ENCODE data around the gene GUCD1.

Gene GUCD1

GRCh38 chr22:24550902-24551435 lies 4.0 kb downstream of the GUCD1 start:
- 0 out of 2 replicates have a peak overlapping the region, but pooled peaks have one; percentile 0 for H3K27ac ChIP-seq
- TF ChIP-seq ZFX (IDR thresholded peaks at IDR 0.05): no peak
- TF ChIP-seq CTCF (conservative IDR thresholded peaks at IDR 0.05): no peak

- TF ChIP-seq ZFX (IDR thresholded peaks at IDR 0.05) (no peak), CTCF (conservative IDR thresholded peaks at IDR 0.05) (no peak)
- H3K27ac ChIP-seq: 0 out of 2 replicates have a peak overlapping the region, but pooled peaks have one; percentile 0
Measured at GRCh38 chr22:24550028-24550901, 4.7 kb downstream of the GUCD1 start.

GRCh38 chr22:24548812-24549211 lies 6.1 kb downstream of the GUCD1 start:
- H3K27ac ChIP-seq: no peak overlapping the region
- no peak for TF ChIP-seq ZFX (IDR thresholded peaks at IDR 0.05)

GRCh38 chr22:24543679-24544243 lies 11.2 kb downstream of the GUCD1 start:
- H3K27ac ChIP-seq: peak overlapping the region; percentile 58

GRCh38 chr22:24543185-24543601 lies 11.7 kb downstream of the GUCD1 start:
- peak overlapping the region; percentile 58 for H3K27ac ChIP-seq
- TF ChIP-seq CTCF (conservative IDR thresholded peaks at IDR 0.05) (no peak), ZFX (IDR thresholded peaks at IDR 0.05) (no peak; the same call in 1 of the 2 replicates)

More at GRCh38 chr22:24543679-24544243, 11.2 kb downstream of the GUCD1 start:
- TF ChIP-seq CTCF (conservative IDR thresholded peaks at IDR 0.05) (no peak), ZFX (IDR thresholded peaks at IDR 0.05) (no peak)

GRCh38 chr22:24542641-24543040 lies 12.3 kb downstream of the GUCD1 start:
- H3K27ac ChIP-seq: peak overlapping the region; percentile 58
- no peak for TF ChIP-seq CTCF (conservative IDR thresholded peaks at IDR 0.05)
- no peak; the same call in 1 of the 2 replicates for TF ChIP-seq ZFX (IDR thresholded peaks at IDR 0.05)

GRCh38 chr22:24541681-24542515 lies 13.0 kb downstream of the GUCD1 start:
- TF ChIP-seq CTCF (conservative IDR thresholded peaks at IDR 0.05): no peak
- no peak for TF ChIP-seq ZFX (IDR thresholded peaks at IDR 0.05)

More at GRCh38 chr22:24541681-24542515, 13.0 kb downstream of the GUCD1 start:
- H3K27ac ChIP-seq: peak overlapping the region; percentile 58

All from C4-2B (cell line).